Uterus (tissue), 4 donors: ENCODE data around the gene TTC3. TPM values are rescaled to one million over a fixed set of nuclear protein-coding genes. Genes with fewer than 3 reads are reported as not detected.

Experiments
- DNase-seq, 2 donors: peaks; one replicate each; pipeline ENCODE4 v3.0.0-alpha.2; 2019 to 2020
- H3K27ac ChIP-seq, 2 donors: fragments of 200-600 bp; sonication (generic); 1 replicate in 1 of 2; 2 replicates in 1 of 2; pipeline ENCODE4 v1.5.1; 2016 to 2018
- H3K27me3 ChIP-seq, 2 donors: fragments of 200-600 bp; sonication (generic); one replicate each; pipeline ENCODE4 v1.5.1; 2018 to 2019; ENCODE audit warnings: control low read depth in 1 of 2
- H3K36me3 ChIP-seq, 2 donors: fragments of 200-600 bp; sonication (generic); one replicate each; pipeline ENCODE4 v1.5.1; 2019; ENCODE audit warnings: control low read depth in 1 of 2
- H3K4me1 ChIP-seq, 2 donors: fragments of 200-600 bp; sonication (generic); one replicate each; pipeline ENCODE4 v1.5.1; 2018 to 2019; ENCODE audit warnings: control low read depth in 1 of 2
- H3K4me3 ChIP-seq, 2 donors: fragments of 200-600 bp; sonication (generic); 1 replicate in 1 of 2; 2 replicates in 1 of 2; pipeline ENCODE4 v1.5.1; 2018 to 2019; ENCODE audit warnings: mild to moderate bottlenecking in 1 of 2
- H3K9me3 ChIP-seq, 2 donors: fragments of 200-600 bp; sonication (generic); one replicate each; pipeline ENCODE4 v1.5.1; 2019; ENCODE audit warnings: control low read depth in 1 of 2
- CTCF ChIP-seq, 4 experiments: fragments of 200-600 bp in 2 of 4; fragments of 450-650 bp in 2 of 4; sonication (generic) in 2 of 4; IDR thresholded peaks; one replicate each; pipeline ENCODE4 v1.5.1; 2016 to 2019; ENCODE audit warnings: antibody characterized with exemption in 4 of 4, mild to moderate bottlenecking in 2 of 4, moderate library complexity in 1 of 4
- POLR2A ChIP-seq, 2 donors: fragments of 450-650 bp; IDR thresholded peaks; one replicate each; pipeline ENCODE4 v1.6.1; 2016; ENCODE audit warnings: antibody characterized with exemption in 2 of 2, mild to moderate bottlenecking in 1 of 2, moderate library complexity in 1 of 2
- intact Hi-C: fragments of 100-400 bp; cut with DNase I; formaldehyde crosslinking; loops from one replicate; pipeline ENCODE4 v1.15.1; 2023; ENCODE audit warnings: low total_unique reads
- total RNA-seq, 4 donors: library from RNA; depleted of rRNA in 3 of 4; stranded (reverse); fragments of >200 nt in 3 of 4; gene quantifications; one replicate each; pipeline versions ENCODE4 v1.1.0 to v1.2.4, GENCODE V29; 2014 to 2023
- donor health status: DM: yes; HTN: yes; CAD: no.

The TTC3 gene
- total RNA-seq, 4 donors from 2014 or later: 104 to 522 (median 193) TPM

GRCh38 chr21:37237764-37238163, 164.7 kb downstream of the TTC3 start:
- TF ChIP-seq CTCF (IDR thresholded peaks at IDR 0.05) (no peak), POLR2A (IDR thresholded peaks at IDR 0.05) (no peak)
- no peak for DNase-seq
- intact Hi-C loops: no loop called here
- Histone ChIP-seq H3K27ac (no peak overlapping the region), H3K4me1 (no peaks in the 10 kb centered on the region), H3K4me3 (no peak overlapping the region), H3K36me3 (no peaks in the 10 kb centered on the region), H3K27me3 (no peaks in the 10 kb centered on the region), H3K9me3 (no peaks in the 10 kb centered on the region)

DNA sequence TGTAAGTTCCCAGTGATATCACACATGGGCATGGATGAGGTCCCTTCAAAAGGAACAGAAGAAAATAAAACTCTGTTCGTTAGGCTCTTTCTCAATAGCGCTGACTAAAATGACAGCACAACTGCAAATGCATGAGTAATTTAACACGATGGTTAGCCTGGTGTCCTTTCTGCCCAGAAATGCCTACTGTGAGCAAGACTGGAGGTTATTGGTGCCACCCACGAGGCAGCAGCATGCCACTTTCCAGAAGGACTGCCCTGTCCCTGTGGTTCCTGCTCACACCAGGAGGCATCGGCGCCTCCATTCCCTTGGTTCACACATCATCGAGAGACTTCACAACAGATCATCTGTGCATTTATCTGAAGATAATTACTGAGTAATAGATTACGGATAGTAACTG, 167.9 kb downstream of the TTC3 start:
- Histone ChIP-seq H3K4me1 (no peaks in the 10 kb centered on the region), H3K27me3 (no peaks in the 10 kb centered on the region), H3K36me3 (no peaks in the 10 kb centered on the region), H3K9me3 (no peaks in the 10 kb centered on the region), H3K4me3 (no peak overlapping the region), H3K27ac (no peak overlapping the region)
- DNase-seq: no peak
- intact Hi-C loops: no loop called here
- TF ChIP-seq POLR2A (IDR thresholded peaks at IDR 0.05) (no peak), CTCF (IDR thresholded peaks at IDR 0.05) (no peak)

- no peaks in the 10 kb centered on the region for H3K4me1 ChIP-seq
- no peaks in the 10 kb centered on the region for H3K36me3 ChIP-seq
- no peak overlapping the region for H3K27ac ChIP-seq
- intact Hi-C loops: no loop called here
- H3K9me3 ChIP-seq: no peaks in the 10 kb centered on the region
- H3K4me3 ChIP-seq: no peak overlapping the region
- TF ChIP-seq CTCF (IDR thresholded peaks at IDR 0.05): no peak
- no peak for TF ChIP-seq POLR2A (IDR thresholded peaks at IDR 0.05)
- no peaks in the 10 kb centered on the region for H3K27me3 ChIP-seq
- DNase-seq: no peak
Observed at GRCh38 chr21:37241426-37241825, 168.4 kb downstream of the TTC3 start.

- Histone ChIP-seq H3K27me3 (no peaks in the 10 kb centered on the region), H3K4me3 (no peak overlapping the region), H3K9me3 (no peaks in the 10 kb centered on the region), H3K4me1 (no peaks in the 10 kb centered on the region), H3K36me3 (no peaks in the 10 kb centered on the region), H3K27ac (no peak overlapping the region)
- TF ChIP-seq POLR2A (IDR thresholded peaks at IDR 0.05): no peak
- TF ChIP-seq CTCF (IDR thresholded peaks at IDR 0.05): no peak
- intact Hi-C loops: no loop called here
- no peak for DNase-seq
Observed at GRCh38 chr21:37243961-37244360, 170.9 kb downstream of the TTC3 start.

- H3K27me3 ChIP-seq: no peaks in the 10 kb centered on the region
- TF ChIP-seq POLR2A (IDR thresholded peaks at IDR 0.05): no peak
- no peak for TF ChIP-seq CTCF (IDR thresholded peaks at IDR 0.05)
- intact Hi-C loops: no loop called here
- no peak overlapping the region for H3K4me3 ChIP-seq
- H3K27ac ChIP-seq: no peak overlapping the region
- no peaks in the 10 kb centered on the region for H3K9me3 ChIP-seq
- H3K36me3 ChIP-seq: no peaks in the 10 kb centered on the region
- no peaks in the 10 kb centered on the region for H3K4me1 ChIP-seq
- DNase-seq: no peak
Observed at GRCh38 chr21:37244501-37245095, 171.5 kb downstream of the TTC3 start.
